ENCODE measurements around the gene TRIP6. TPM values are rescaled to one million over a fixed set of nuclear protein-coding genes. Genes with fewer than 3 reads are reported as not detected.

The TRIP6 gene
- total RNA-seq, 2 donors from 2014 or later = 41.6 to 64.4 TPM

GRCh38 chr7:100892364-100893317 is 25.5 kb downstream of the TRIP6 start:
- Histone ChIP-seq H3K9me3 (no peaks in the 10 kb centered on the region), H3K4me3 (no peak overlapping the region), H3K27ac (no peak overlapping the region), H3K27me3 (peaks cover 0 to 24% of the 10 kb centered on the region in 2 donors), H3K4me1 (peaks cover 0 to 55% of the 10 kb centered on the region in 2 donors), H3K36me3 (peaks cover 13% of the 10 kb centered on the region)
- DNase-seq (ENCODE audit: low spot score) = no peak
- TF ChIP-seq CTCF (IDR thresholded peaks at IDR 0.05) = no peak

GRCh38 chr7:100893318-100893895 is 26.2 kb downstream of the TRIP6 start:
- Histone ChIP-seq H3K36me3 (peaks cover 5% of the 10 kb centered on the region), H3K9me3 (no peaks in the 10 kb centered on the region), H3K4me1 (peaks cover 0 to 48% of the 10 kb centered on the region in 2 donors), H3K27me3 (peaks cover 0 to 29% of the 10 kb centered on the region in 2 donors), H3K4me3 (no peak overlapping the region), H3K27ac (no peak overlapping the region)
- TF ChIP-seq CTCF (IDR thresholded peaks at IDR 0.05) = no peak
- no peak for DNase-seq (ENCODE audit: low spot score)

- Histone ChIP-seq H3K4me1 (peaks cover 0 to 41% of the 10 kb centered on the region in 2 donors), H3K4me3 (peak overlapping the region; percentile 27 to 56), H3K36me3 (no peaks in the 10 kb centered on the region), H3K27me3 (peaks cover 0 to 29% of the 10 kb centered on the region in 2 donors), H3K9me3 (no peaks in the 10 kb centered on the region), H3K27ac (peak overlapping the region; percentile 64 to 73)
- no peak for DNase-seq (ENCODE audit: low spot score)
- TF ChIP-seq CTCF (IDR thresholded peaks at IDR 0.05) = no peak
Observed at GRCh38 chr7:100893910-100894721, 26.9 kb downstream of the TRIP6 start.

- peak; percentile 76 to 91 for TF ChIP-seq CTCF (IDR thresholded peaks at IDR 0.05)
- H3K9me3 ChIP-seq = no peaks in the 10 kb centered on the region
- H3K36me3 ChIP-seq = no peaks in the 10 kb centered on the region
- DNase-seq (ENCODE audit: low spot score) = no peak
- H3K4me1 ChIP-seq = peaks cover 0 to 37% of the 10 kb centered on the region in 2 donors
- H3K27me3 ChIP-seq = peaks cover 0 to 29% of the 10 kb centered on the region in 2 donors
- peak overlapping the region; percentile 27 to 56 for H3K4me3 ChIP-seq
- H3K27ac ChIP-seq = peak overlapping the region; percentile 64 to 73
Observed at GRCh38 chr7:100894860-100895700, 27.9 kb downstream of the TRIP6 start.

GRCh38 chr7:100895701-100895955 is 28.4 kb downstream of the TRIP6 start, which contains the start of gene ACHE:
TSS of gene ACHE (minus strand) at chr7:100895888. CDS start at chr7:100894232, 1,656 bp downstream.
- Histone ChIP-seq H3K9me3 (no peaks in the 10 kb centered on the region), H3K36me3 (no peaks in the 10 kb centered on the region), H3K27ac (peak within 1 kb of the TSS; percentile 64 to 73), H3K27me3 (peaks cover 0 to 29% of the 10 kb centered on the region in 2 donors), H3K4me1 (peaks cover 0 to 31% of the 10 kb centered on the region in 2 donors), H3K4me3 (peak within 1 kb of the TSS; percentile 27 to 56)
- no peak for TF ChIP-seq CTCF (IDR thresholded peaks at IDR 0.05)
- no peak for DNase-seq (ENCODE audit: low spot score)
